Stimulated activated CD8-positive, alpha-beta memory T cell treated with anti-CD3 and anti-CD28 coated beads, Interleukin-2, amount 100 ng/mL, for 1 hour (primary cell): ENCODE measurements around the gene NYAP2.

ENCODE experiments used
- DNase-seq, 2 donors: peaks; one replicate each; pipeline ENCODE4 v3.0.0-alpha.2; 2020; ENCODE audit warnings: low read depth in 2 of 2

NYAP2 gene

GRCh38 chr2:225428360-225428759, 28.9 kb downstream of the NYAP2 start:
- DNase-seq: no peak

GRCh38 chr2:225429717-225430116, 30.2 kb downstream of the NYAP2 start:
- no peak for DNase-seq

GRCh38 chr2:225431105-225431863, 31.8 kb downstream of the NYAP2 start:
- DNase-seq: no peak

- no peak for DNase-seq
Measured at GRCh38 chr2:225434014-225434413, 34.5 kb downstream of the NYAP2 start.

GRCh38 chr2:225437319-225437718, 37.8 kb downstream of the NYAP2 start:
- no peak for DNase-seq

- DNase-seq: no peak
Measured at GRCh38 chr2:225438248-225438647, 38.7 kb downstream of the NYAP2 start.

- no peak for DNase-seq
Measured at GRCh38 chr2:225452677-225453076, 53.2 kb downstream of the NYAP2 start.

- DNase-seq: no peak
Measured at GRCh38 chr2:225454412-225454811, 54.9 kb downstream of the NYAP2 start.

GRCh38 chr2:225456619-225457260, 57.2 kb downstream of the NYAP2 start:
- DNase-seq: no peak

GRCh38 chr2:225457482-225457881, 58.0 kb downstream of the NYAP2 start:
- DNase-seq: no peak

GRCh38 chr2:225458431-225459117, 59.1 kb downstream of the NYAP2 start:
- no peak for DNase-seq

GRCh38 chr2:225462417-225462816, 62.9 kb downstream of the NYAP2 start:
- DNase-seq: no peak

GRCh38 chr2:225462945-225463344, 63.4 kb downstream of the NYAP2 start:
- DNase-seq: no peak

GRCh38 chr2:225463449-225463848, 63.9 kb downstream of the NYAP2 start:
- no peak for DNase-seq

- DNase-seq: no peak
Measured at GRCh38 chr2:225464346-225465025, 65.0 kb downstream of the NYAP2 start.

GRCh38 chr2:225465827-225466226, 66.3 kb downstream of the NYAP2 start:
- no peak for DNase-seq

- DNase-seq: no peak
Measured at GRCh38 chr2:225466891-225467604, 67.5 kb downstream of the NYAP2 start.

- no peak for DNase-seq
Measured at GRCh38 chr2:225468131-225468530, 68.6 kb downstream of the NYAP2 start.

- no peak for DNase-seq
Measured at GRCh38 chr2:225471039-225471438, 71.5 kb downstream of the NYAP2 start.

GRCh38 chr2:225471482-225471881, 72.0 kb downstream of the NYAP2 start:
- no peak for DNase-seq

GRCh38 chr2:225472161-225472560, 72.7 kb downstream of the NYAP2 start:
- no peak for DNase-seq

GRCh38 chr2:225479386-225479785, 79.9 kb downstream of the NYAP2 start:
- DNase-seq: no peak
